A549 treated with Hydrocortisone at 1 μM for 4 hours (cell line): ENCODE measurements around the gene RSPH6A. TPM values are rescaled to one million over a fixed set of nuclear protein-coding genes. Genes with fewer than 3 reads are reported as not detected.

Source experiments
- total RNA-seq: library from RNA; stranded (reverse); fragments of 200-300 nt; extraction: Qiagen RNA extraction; gene quantifications from 5 replicates; pipeline ENCODE4 v1.2.3, GENCODE V29; 2022

RSPH6A gene
- total RNA-seq = not detected in 5 replicates

GRCh38 chr19:45814851-45815480 lies at the start of gene RSPH6A:
TSS of gene RSPH6A (minus strand) at chr19:45815308. CDS start at chr19:45815176, 132 bp downstream.

GRCh38 chr19:45863840-45864628 lies 48.9 kb upstream of the RSPH6A start, which contains the start of gene FOXA3:
TSS of gene FOXA3 (plus strand) at chr19:45864326. CDS start at chr19:45864457, 131 bp downstream.

GRCh38 chr19:45862564-45863334 lies 47.6 kb upstream of the RSPH6A start, which contains the start of gene SYMPK:
TSS of gene SYMPK (minus strand) at chr19:45863147. CDS start at chr19:45854495, 8,652 bp downstream.

GRCh38 chr19:45792470-45793177 lies 22.5 kb downstream of the RSPH6A start, which contains the start of gene DMWD:
TSS of gene DMWD (minus strand) at chr19:45792845. CDS start at chr19:45792756, 89 bp downstream.

GRCh38 chr19:45782162-45782691 lies 32.9 kb downstream of the RSPH6A start, which contains the start of gene DMPK:
TSS of gene DMPK (minus strand) at chr19:45782490. CDS start at chr19:45782352, 138 bp downstream.

GRCh38 chr19:45768984-45769782 lies 45.9 kb downstream of the RSPH6A start, which contains the start of gene SIX5:
TSS of gene SIX5 (minus strand) at chr19:45769252. CDS start at chr19:45768844, 408 bp downstream.

Other genes starting within 250 kb of the RSPH6A start
- 14.6 to 19.6 TPM (median 18.2 TPM) in 5 replicates for gene OPA3, start 230.5 kb downstream of the RSPH6A start, total RNA-seq
- 0.29 to 0.56 TPM (median 0.38 TPM) in 5 replicates for gene GPR4, start 213.1 kb downstream of the RSPH6A start, total RNA-seq
- 21.5 to 28.3 TPM (median 26.4 TPM) in 5 replicates for gene EML2, start 175.9 kb downstream of the RSPH6A start, total RNA-seq
- 2.5 to 3.5 TPM (median 2.8 TPM) in 5 replicates for gene GIPR, start 147.1 kb downstream of the RSPH6A start, total RNA-seq
- 759 to 831 TPM (median 772 TPM) in 5 replicates for gene SNRPD2, start 123.4 kb downstream of the RSPH6A start, total RNA-seq
- gene QPCTL, start 122.6 kb downstream of the RSPH6A start, total RNA-seq = 7.8 to 9.9 TPM (median 9.5 TPM) in 5 replicates
- gene FBXO46, start 84.4 kb downstream of the RSPH6A start, total RNA-seq = 7.0 to 10.2 TPM (median 9.2 TPM) in 5 replicates
- gene MEIOSIN, start 81.9 kb downstream of the RSPH6A start, total RNA-seq = 0.03 to 0.12 TPM (median 0.05 TPM) in 5 replicates
- gene SIX5, start 46.1 kb downstream of the RSPH6A start, total RNA-seq = 17.9 to 28.6 TPM (median 24.3 TPM) in 5 replicates
- 38.5 to 44.7 TPM (median 42.0 TPM) in 5 replicates for gene DMPK, start 32.8 kb downstream of the RSPH6A start, total RNA-seq
- gene DMWD, start 22.5 kb downstream of the RSPH6A start, total RNA-seq = 26.7 to 35.5 TPM (median 32.0 TPM) in 5 replicates
- gene SYMPK, start 47.8 kb upstream of the RSPH6A start, total RNA-seq = 66.5 to 75.1 TPM (median 72.7 TPM) in 5 replicates
- 0.54 to 0.91 TPM (median 0.71 TPM) in 5 replicates for gene FOXA3, start 49.0 kb upstream of the RSPH6A start, total RNA-seq
- 23.6 to 36.7 TPM (median 32.1 TPM) in 5 replicates for gene IRF2BP1, start 70.8 kb upstream of the RSPH6A start, total RNA-seq
- 6.2 to 10.1 TPM (median 9.3 TPM) in 5 replicates for gene MYPOP, start 87.3 kb upstream of the RSPH6A start, total RNA-seq
- not detected in 5 replicates for gene NANOS2, start 99.5 kb upstream of the RSPH6A start, total RNA-seq
- gene NOVA2, start 158.6 kb upstream of the RSPH6A start, total RNA-seq = 0.59 to 1.3 TPM (median 0.83 TPM) in 5 replicates
- 3.8 to 4.9 TPM (median 4.6 TPM) in 5 replicates for gene CCDC61, start 180.2 kb upstream of the RSPH6A start, total RNA-seq
- not detected in 5 replicates for gene PGLYRP1, start 207.7 kb upstream of the RSPH6A start, total RNA-seq
- 0.28 to 0.68 TPM (median 0.36 TPM) in 5 replicates for gene IGFL4, start 225.7 kb upstream of the RSPH6A start, total RNA-seq